SK-N-SH (cell line): Measurements from ENCODE around the gene ERCC8. TPM values are rescaled to one million over a fixed set of nuclear protein-coding genes. Genes with fewer than 3 reads are reported as not detected.

Experiments used
- CTCF ChIA-PET: fragments of 300-600, 350-600 bp; formaldehyde crosslinking; extraction: SDS; loops from one replicate; lab custom pipeline; 2021; lab: Yijun Ruan, JAX
- POLR2A ChIA-PET: fragments of 350-600 bp; sonication (Branson Sonifier 250); formaldehyde crosslinking; extraction: SDS; loops from one replicate; lab custom pipeline; 2020; ENCODE audit warnings: antibody characterized with exemption, inconsistent platforms; lab: Yijun Ruan, JAX
- DNase-seq: peaks from one replicate; pipeline ENCODE4 v3.0.0; 2012
- H2AFZ ChIP-seq: fragments of 200-600 bp; sonication (generic); 2 replicates; pipeline ENCODE4 v1.8.1; 2016; ENCODE audit warnings: antibody characterized with exemption, mild to moderate bottlenecking, low read depth
- H3F3A ChIP-seq: fragments of 200-600 bp; sonication (generic); replicated peaks from 2 replicates; pipeline ENCODE3; 2016; ENCODE audit warnings: antibody characterized with exemption, mild to moderate bottlenecking; ENCODE audit not compliant: insufficient read depth
- H3K27ac ChIP-seq, 2 experiments: fragments of 200-500 bp in 1 of 2; fragments of 200-600 bp in 1 of 2; sonication (Bioruptor generic) in 1 of 2; sonication (generic), shearing (Covaris generic) in 1 of 2; 2 replicates each; pipeline versions ENCODE4 v1.5.1 to v1.6.1; 2014 to 2016; ENCODE audit warnings: low read depth in 2 of 2, inconsistent platforms in 1 of 2, low read length in 1 of 2, mild to moderate bottlenecking in 1 of 2, mixed read lengths in 1 of 2
- H3K27me3 ChIP-seq: fragments of 200-600 bp; sonication (generic), shearing (Covaris generic); 2 replicates; pipeline ENCODE4 v1.6.1; 2016; ENCODE audit warnings: mixed run types; ENCODE audit not compliant: insufficient read depth
- H3K36me3 ChIP-seq, 2 experiments: fragments of 200-500 bp in 1 of 2; fragments of 200-600 bp in 1 of 2; sonication (Bioruptor generic) in 1 of 2; sonication (generic) in 1 of 2; replicated peaks in 1 of 2; 2 replicates each; pipeline versions ENCODE3 to v1.5.1; 2014 to 2016; ENCODE audit warnings: low read length in 1 of 2, mild to moderate bottlenecking in 1 of 2; ENCODE audit not compliant: insufficient read depth in 2 of 2, control insufficient read depth in 1 of 2
- H3K4me1 ChIP-seq, 2 experiments: fragments of 200-500 bp in 1 of 2; fragments of 200-600 bp in 1 of 2; sonication (Bioruptor generic) in 1 of 2; sonication (generic), shearing (Covaris generic) in 1 of 2; 2 replicates each; pipeline versions ENCODE4 v1.5.1 to v1.6.1; 2014 to 2016; ENCODE audit warnings: low read depth in 1 of 2, low read length in 1 of 2, mixed run types in 1 of 2; ENCODE audit not compliant: insufficient read depth in 2 of 2, control insufficient read depth in 1 of 2
- H3K4me2 ChIP-seq: fragments of 200-600 bp; sonication (generic), shearing (Covaris generic); 2 replicates; pipeline ENCODE4 v1.6.1; 2017; ENCODE audit warnings: mixed run types
- H3K4me3 ChIP-seq, 2 experiments: fragments of 200-500 bp in 1 of 2; fragments of 200-600 bp in 1 of 2; sonication (Bioruptor generic) in 1 of 2; sonication (generic), shearing (Covaris generic) in 1 of 2; 2 replicates each; pipeline versions ENCODE4 v1.5.1 to v1.8.1; 2014 to 2016; ENCODE audit warnings: low read depth in 2 of 2, inconsistent platforms in 1 of 2, low read length in 1 of 2, mild to moderate bottlenecking in 1 of 2, mixed read lengths in 1 of 2, moderate library complexity in 1 of 2
- H3K79me2 ChIP-seq: fragments of 200-600 bp; sonication (generic); 2 replicates; pipeline ENCODE4 v1.8.1; 2017; ENCODE audit warnings: mild to moderate bottlenecking; ENCODE audit not compliant: insufficient read depth
- H3K9ac ChIP-seq: fragments of 200-600 bp; sonication (generic); 2 replicates; pipeline ENCODE4 v1.6.1; 2017; ENCODE audit warnings: mixed run types
- H3K9me2 ChIP-seq: fragments of 200-600 bp; sonication (generic); 2 replicates; pipeline ENCODE4 v1.6.1; 2017; ENCODE audit warnings: mixed run types
- H3K9me3 ChIP-seq: fragments of 200-600 bp; sonication (generic); 2 replicates; pipeline ENCODE4 v1.6.1; 2017; ENCODE audit warnings: mixed run types, mild to moderate bottlenecking, moderate library complexity
- H4K20me1 ChIP-seq: fragments of 200-600 bp; sonication (generic); 2 replicates; pipeline ENCODE4 v1.6.1; 2017; ENCODE audit warnings: mild to moderate bottlenecking, mixed run types; ENCODE audit not compliant: insufficient read depth
- EP300 ChIP-seq, 2 experiments: IDR thresholded peaks; 2 replicates each; pipeline versions ENCODE4 v1.4.0 to v1.6.1; 2012; ENCODE audit warnings: borderline replicate concordance in 1 of 2, low read depth in 1 of 2, low read length in 1 of 2
- EZH2phosphoT487 ChIP-seq: fragments of 200-600 bp; sonication (generic); IDR thresholded peaks from 2 replicates; pipeline ENCODE4 v1.6.1; 2017; ENCODE audit warnings: low read depth, mixed run types, mild to moderate bottlenecking, antibody characterized with exemption, moderate library complexity, borderline replicate concordance
- FOXJ3 ChIP-seq: sonication (generic); formaldehyde crosslinking; IDR thresholded peaks from 2 replicates; pipeline ENCODE4 v1.5.1; 2020; ENCODE audit warnings: mild to moderate bottlenecking, missing genetic modification reagents
- FOXM1 ChIP-seq: IDR thresholded peaks from 2 replicates; pipeline ENCODE4 v1.4.0; 2012; ENCODE audit warnings: low read depth, mild to moderate bottlenecking
- GABPA ChIP-seq: IDR thresholded peaks from 2 replicates; pipeline ENCODE4 v1.4.0; 2012; ENCODE audit warnings: low read depth, mild to moderate bottlenecking
- GATA2 ChIP-seq: sonication (generic); formaldehyde crosslinking; IDR thresholded peaks from 2 replicates; pipeline ENCODE4 v1.5.0; 2020; ENCODE audit warnings: mild to moderate bottlenecking, missing genetic modification reagents
- JUND ChIP-seq: IDR thresholded peaks from 2 replicates; pipeline ENCODE4 v1.4.0; 2012
- POLR2AphosphoS5 ChIP-seq: IDR thresholded peaks from 2 replicates; pipeline ENCODE4 v1.6.1; 2012; ENCODE audit warnings: low read depth, low read length
- RAD21 ChIP-seq: IDR thresholded peaks from 2 replicates; pipeline ENCODE4 v1.6.1; 2012; ENCODE audit warnings: mild to moderate bottlenecking, low read length
- RFX5 ChIP-seq: IDR thresholded peaks from 2 replicates; pipeline ENCODE4 v1.6.1; 2012; ENCODE audit warnings: mild to moderate bottlenecking, improper control_type of control experiment, low read length
- SIN3A ChIP-seq: IDR thresholded peaks from 2 replicates; pipeline ENCODE4 v1.6.1; 2012; ENCODE audit warnings: low read depth, mild to moderate bottlenecking, low read length, moderate library complexity, borderline replicate concordance
- USF2 ChIP-seq: fragments of 150-350 bp; IDR thresholded peaks from 2 replicates; pipeline ENCODE4 v1.6.1; 2017; ENCODE audit warnings: antibody characterized with exemption, low read length, low read depth, borderline replicate concordance
- YY1 ChIP-seq: IDR thresholded peaks from 2 replicates; pipeline ENCODE4 v1.4.0; 2012; ENCODE audit warnings: low read depth, mild to moderate bottlenecking
- ZBTB33 ChIP-seq: IDR thresholded peaks from 2 replicates; pipeline ENCODE4 v1.4.0; 2012; ENCODE audit warnings: low read depth, borderline replicate concordance
- WGBS: methylation state at CpG from one replicate; pipeline ENCODE4 v1.1.6; 2017; ENCODE audit warnings: low lambda C conversion rate; 5-methylcytosine and 5-hydroxymethylcytosine counted together
- polyA plus RNA-seq, 3 experiments: library from polyadenylated mRNA; depleted of rRNA; stranded (reverse); fragments of >200 nt; gene quantifications; 2 replicates each; pipeline ENCODE4 v1.2.3, GENCODE V29; 2012
- TF ChIP-seq, protein P1 (sequence below): IDR thresholded peaks from 2 replicates; pipeline ENCODE4 v1.4.0; 2012; ENCODE audit warnings: low read depth
- TF ChIP-seq, protein P2 (sequence below): fragments of 200-600 bp; sonication (generic); IDR thresholded peaks from 2 replicates; pipeline ENCODE4 v1.6.1; 2017; ENCODE audit warnings: antibody characterized with exemption, mild to moderate bottlenecking, moderate library complexity

Gene ERCC8
- polyA plus RNA-seq, 1 of the 3 experiments (the other 2 are of a cell fraction): 11.6 TPM

- Histone ChIP-seq H3K4me2 (no peak overlapping the region), H3K79me2 (no peaks in the 10 kb centered on the region), H3K36me3 (no peaks in the 10 kb centered on the region), H3K9ac (no peak overlapping the region), H2AFZ (no peak overlapping the region), H3K27ac (no peak overlapping the region), H3K9me2 (no peaks in the 10 kb centered on the region), H3K9me3 (peaks cover 3% of the 10 kb centered on the region; the same call in 1 of the 2 replicates), H3K4me3 (no peak overlapping the region), H4K20me1 (no peaks in the 10 kb centered on the region), H3F3A (no peaks in the 10 kb centered on the region), H3K4me1 (peaks cover 0 to 7% of the 10 kb centered on the region in 2 experiments; a peak in 2 of 4 replicates), H3K27me3 (no peaks in the 10 kb centered on the region)
- WGBS: 87% methylated on average over 5 of the region's 11 CpGs
- ChIA-PET CTCF (interaction anchor here (0.9 to 1.6 kb wide), 3 partner anchors 35 to 940 kb away, joined by 3 read pairs; no protein-coding TSS in a partner anchor), POLR2A (no interaction called here)
- DNase-seq: no peak
- TF ChIP-seq GATA2 (CRISPR knock-in tag) (no peak), EP300 (IDR thresholded peaks at IDR 0.05; ENCODE audit: borderline replicate concordance in 1 of 2, low read depth in 1 of 2, low read length in 1 of 2) (no peak), POLR2AphosphoS5 (no peak), YY1 (no peak), SIN3A (no peak), GABPA (no peak), RFX5 (no peak), RAD21 (no peak), ZBTB33 (no peak), EZH2phosphoT487 (no peak), JUND (no peak), FOXJ3 (no peak), FOXM1 (no peak), USF2 (no peak)
- TF ChIP-seq, protein P1, sequence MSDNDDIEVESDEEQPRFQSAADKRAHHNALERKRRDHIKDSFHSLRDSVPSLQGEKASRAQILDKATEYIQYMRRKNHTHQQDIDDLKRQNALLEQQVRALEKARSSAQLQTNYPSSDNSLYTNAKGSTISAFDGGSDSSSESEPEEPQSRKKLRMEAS: no peak
- TF ChIP-seq, protein P2, sequence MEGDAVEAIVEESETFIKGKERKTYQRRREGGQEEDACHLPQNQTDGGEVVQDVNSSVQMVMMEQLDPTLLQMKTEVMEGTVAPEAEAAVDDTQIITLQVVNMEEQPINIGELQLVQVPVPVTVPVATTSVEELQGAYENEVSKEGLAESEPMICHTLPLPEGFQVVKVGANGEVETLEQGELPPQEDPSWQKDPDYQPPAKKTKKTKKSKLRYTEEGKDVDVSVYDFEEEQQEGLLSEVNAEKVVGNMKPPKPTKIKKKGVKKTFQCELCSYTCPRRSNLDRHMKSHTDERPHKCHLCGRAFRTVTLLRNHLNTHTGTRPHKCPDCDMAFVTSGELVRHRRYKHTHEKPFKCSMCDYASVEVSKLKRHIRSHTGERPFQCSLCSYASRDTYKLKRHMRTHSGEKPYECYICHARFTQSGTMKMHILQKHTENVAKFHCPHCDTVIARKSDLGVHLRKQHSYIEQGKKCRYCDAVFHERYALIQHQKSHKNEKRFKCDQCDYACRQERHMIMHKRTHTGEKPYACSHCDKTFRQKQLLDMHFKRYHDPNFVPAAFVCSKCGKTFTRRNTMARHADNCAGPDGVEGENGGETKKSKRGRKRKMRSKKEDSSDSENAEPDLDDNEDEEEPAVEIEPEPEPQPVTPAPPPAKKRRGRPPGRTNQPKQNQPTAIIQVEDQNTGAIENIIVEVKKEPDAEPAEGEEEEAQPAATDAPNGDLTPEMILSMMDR: no peak
Observed at GRCh38 chr5:60993875-60994571, 49.2 kb upstream of the ERCC8 start.
